NCI-H1417 (cell line): ENCODE results near the gene STK11.

Experiments
- DNase-seq, 3 experiments: peaks; one replicate each; lab custom pipeline; 2025; lab: John Stamatoyannopoulos, UW

The STK11 gene

DNA sequence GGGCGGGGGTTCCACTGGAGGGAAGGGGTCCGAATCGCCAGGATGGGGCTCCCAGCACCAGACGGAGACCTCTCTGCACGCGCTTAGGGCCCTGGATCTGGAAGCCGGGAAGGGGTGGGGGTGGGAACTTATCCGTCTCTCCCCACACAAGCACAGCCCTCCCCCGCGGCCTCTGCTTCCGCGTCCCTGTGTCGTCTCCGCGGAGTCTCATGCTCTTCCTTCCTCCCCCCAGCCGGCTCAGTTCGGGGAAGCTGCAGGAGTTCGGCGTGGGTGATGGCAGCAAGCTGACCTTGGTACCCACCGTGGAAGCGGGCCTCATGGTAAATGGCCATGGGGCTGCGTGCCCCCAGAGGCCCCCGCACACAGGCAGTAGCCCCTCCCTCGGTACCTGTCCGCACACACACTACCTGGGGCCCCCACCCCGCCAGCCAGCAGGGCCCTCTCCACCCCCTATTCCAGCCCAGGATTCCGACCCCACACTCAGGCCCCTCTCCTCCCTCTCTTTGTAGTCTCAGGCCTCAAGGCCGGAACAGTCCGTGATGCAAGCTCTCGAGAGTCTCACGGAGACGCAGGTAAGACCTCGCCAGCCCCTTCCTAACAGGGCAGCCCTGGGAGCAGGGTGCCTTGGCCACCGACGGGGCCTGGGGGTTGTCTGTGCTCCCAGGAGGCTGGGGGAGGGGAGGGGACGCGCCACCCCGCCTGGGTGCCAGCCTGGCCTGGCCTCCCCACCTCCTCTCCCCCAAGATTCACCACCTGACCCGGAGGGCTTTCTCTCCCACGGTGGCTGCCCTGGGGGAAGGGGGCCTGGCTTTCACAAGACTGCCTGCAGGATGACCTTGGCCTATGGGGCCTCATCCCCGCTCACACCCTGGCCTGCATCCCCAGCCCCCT is 46.0 kb downstream of the STK11 start:
- peak in 2 of 3 experiments; percentile 78 to 79 for DNase-seq

DNA sequence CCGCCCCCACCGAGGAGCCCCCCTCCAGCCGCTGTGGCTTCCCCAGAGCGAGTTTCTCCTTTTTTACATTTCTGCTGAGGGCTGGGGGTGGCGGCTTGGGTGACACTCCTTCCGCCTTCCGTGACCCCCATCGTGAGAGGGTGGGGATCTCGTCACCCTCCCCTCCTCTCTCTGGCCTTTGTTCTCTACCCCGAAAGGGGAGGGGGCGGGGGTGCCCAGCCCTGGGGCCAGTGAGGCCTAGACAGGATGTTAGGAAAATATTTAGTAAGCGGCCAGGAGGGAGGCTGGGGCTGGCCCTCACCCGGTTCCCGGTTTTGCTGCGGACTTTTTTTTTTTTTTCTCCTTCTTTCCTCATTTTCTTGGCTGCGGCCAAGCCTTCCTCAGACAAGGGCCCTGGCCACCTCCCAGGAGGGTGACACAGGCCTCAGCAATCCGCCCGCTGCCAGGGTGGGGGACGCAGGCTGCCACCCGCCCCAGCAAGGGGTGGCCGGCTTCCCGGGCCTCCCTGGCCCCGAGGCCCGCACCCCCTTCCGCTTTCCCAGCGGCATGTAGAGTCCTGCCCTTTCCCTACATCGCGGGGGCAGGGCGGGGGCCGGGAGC is 46.7 kb downstream of the STK11 start:
- DNase-seq: peak in 2 of 3 experiments; percentile 73 to 81

- peak in 2 of 3 experiments; percentile 83 to 89 for DNase-seq
These were observed 47.4 kb downstream of the STK11 start for GRCh38 chr19:1252821-1253513.

GRCh38 chr19:1253514-1254080 is 48.0 kb downstream of the STK11 start:
- no peak for DNase-seq

GRCh38 chr19:1254081-1254527 is 48.5 kb downstream of the STK11 start:
- no peak for DNase-seq

GRCh38 chr19:1254530-1255185 is 49.1 kb downstream of the STK11 start:
- DNase-seq: no peak

- no peak for DNase-seq
These were observed 49.9 kb downstream of the STK11 start for GRCh38 chr19:1255186-1256161.

DNA sequence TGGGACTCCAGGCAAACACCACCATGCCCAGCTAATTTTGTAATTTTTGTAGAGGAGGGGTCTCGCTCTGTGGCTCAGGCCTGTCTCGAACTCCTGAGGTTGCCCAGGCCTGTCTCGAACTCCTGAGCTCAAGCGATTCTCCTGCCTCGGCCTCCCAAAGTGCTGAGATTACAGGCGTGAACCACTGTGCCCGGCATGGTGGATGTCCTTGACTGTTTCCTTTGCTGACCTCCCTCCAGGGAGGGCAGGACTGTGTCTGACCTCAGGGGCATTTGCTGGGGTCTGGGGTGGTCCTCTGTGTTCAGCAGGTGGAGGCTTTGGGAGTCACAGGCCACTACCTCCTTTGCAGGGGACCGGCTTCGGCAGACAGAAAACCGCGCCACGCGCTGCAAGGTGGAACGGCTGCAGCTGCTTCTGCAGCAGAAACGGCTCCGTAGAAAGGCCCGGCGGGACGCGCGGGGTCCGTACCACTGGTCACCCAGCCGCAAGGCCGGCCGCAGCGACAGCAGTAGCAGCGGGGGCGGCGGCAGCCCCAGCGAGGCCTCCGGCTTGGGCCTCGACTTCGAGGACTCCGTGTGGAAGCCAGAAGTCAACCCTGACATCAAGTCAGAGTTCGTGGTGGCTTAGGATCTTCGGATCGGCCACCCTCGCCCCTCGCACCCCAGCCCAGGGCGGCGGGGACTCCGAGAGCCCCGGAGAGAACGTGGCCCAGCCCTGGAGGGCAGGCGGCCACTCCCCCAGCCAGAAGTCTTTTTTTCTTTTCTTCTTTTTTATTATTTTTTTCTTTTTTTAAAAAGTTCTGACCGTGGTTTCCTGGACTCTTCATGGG is 51.3 kb downstream of the STK11 start:
- DNase-seq: no peak

GRCh38 chr19:1257475-1258162 is 52.0 kb downstream of the STK11 start:
- no peak for DNase-seq

GRCh38 chr19:1258163-1258492 is 52.5 kb downstream of the STK11 start:
- DNase-seq: no peak

DNA sequence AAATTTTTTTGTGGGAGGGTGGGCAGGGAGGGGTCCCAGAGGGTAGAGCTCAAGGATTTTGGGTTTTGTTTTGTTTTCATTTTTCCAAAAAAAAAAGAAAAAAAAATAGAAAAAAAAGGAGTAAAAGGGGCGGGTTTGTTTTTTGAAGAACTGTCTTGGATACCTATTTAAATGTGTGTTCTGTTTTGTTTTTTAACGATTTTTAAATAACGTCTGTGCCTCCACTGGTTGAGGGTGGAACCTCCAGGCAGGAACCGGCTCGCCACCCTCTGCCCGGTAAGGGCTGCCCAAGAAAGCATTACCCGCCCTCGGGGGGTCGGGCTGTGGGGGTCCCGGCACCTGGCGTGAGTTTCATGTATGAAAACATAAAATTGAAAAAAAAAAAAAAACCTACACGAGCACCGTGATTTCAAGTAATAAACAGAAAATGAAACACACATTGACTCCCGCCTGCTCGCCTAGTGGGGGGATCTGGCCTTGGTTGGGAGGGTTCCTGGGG is 53.2 kb downstream of the STK11 start:
- no peak for DNase-seq

- peak in 2 of 3 experiments; percentile 79 to 82 for DNase-seq
These were observed 53.8 kb downstream of the STK11 start for GRCh38 chr19:1259206-1259875.

GRCh38 chr19:1259876-1260748 is 54.5 kb downstream of the STK11 start:
- peak in 2 of 3 experiments; percentile 63 to 72 for DNase-seq

GRCh38 chr19:1260749-1261537 is 55.4 kb downstream of the STK11 start:
- DNase-seq: peak; percentile 98 to 99 (median 98)

GRCh38 chr19:1261538-1261797 is 55.9 kb downstream of the STK11 start:
- DNase-seq: no peak

DNA sequence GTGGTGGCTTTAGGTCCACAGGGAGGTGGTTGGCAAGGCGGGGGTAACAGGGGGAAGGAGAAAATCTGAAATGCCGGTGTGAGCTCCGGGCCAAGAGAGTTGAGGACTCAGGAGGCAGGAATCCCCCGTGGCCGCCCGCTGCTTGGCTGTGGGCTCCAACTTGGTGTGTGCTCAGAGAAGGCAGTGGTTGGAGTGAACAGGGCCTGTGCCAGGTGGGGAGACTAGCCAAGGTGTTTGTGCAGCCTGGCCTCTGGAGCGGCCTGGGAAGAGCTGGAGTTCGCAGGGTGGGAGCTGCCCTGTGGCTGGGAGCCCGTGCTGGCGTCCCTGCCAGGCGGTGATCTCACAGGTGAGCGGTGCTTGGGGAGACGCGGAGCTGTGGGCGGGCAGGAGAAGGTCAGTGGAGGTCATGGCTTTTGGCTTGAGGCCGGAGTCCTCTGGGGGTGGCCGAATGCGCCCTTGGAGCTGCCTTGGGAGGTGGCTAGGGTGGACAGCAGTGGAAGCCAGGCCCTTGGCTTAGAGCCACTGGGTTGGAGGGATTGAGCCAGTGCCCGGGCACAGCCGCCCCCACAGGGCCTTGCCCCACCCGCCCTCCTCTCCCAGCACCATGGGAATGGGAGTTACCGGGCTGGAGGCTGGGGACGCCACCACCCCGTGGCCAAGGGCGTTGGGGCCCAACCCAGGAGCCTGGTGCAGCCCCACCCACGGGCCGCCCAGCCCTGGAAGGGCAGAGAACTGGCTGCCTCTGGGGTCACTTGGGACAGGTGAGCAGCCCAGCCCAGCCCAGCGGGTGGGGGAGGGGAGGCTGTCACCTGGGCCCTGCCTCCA is 56.4 kb downstream of the STK11 start:
- DNase-seq: peak in 2 of 3 experiments; percentile 54 to 58
